ENCODE data around the gene CCDC54. TPM values are rescaled to one million over a fixed set of nuclear protein-coding genes. Genes with fewer than 3 reads are reported as not detected.

The CCDC54 gene
- total and polyA plus RNA-seq, 2 of the 8 experiments (the other 6 are each of a cell fraction or from before 2014, with no cell fraction given), result not detected

DNA sequence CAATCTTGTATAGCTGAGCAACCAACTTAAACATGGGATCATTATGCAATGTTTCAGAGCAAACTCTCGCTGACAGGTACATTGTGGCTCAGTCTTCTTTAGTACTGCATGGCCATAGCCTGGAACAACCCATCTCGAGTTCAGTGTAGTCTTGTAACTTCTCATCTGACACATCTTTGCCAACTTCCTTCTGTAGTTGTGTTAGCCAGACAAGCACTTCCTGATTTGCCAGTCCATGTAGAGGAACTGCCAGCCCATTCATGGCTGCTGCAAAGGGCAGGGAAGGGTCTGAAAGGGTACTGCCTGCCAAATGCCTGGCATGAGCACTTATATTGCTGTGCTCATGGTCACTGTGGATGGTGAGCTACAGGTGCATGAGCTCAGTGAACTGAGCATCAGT is 49.2 kb upstream of the CCDC54 start (continued):
- TF ChIP-seq PHF8 (conservative IDR thresholded peaks at IDR 0.05; ENCODE audit: low read depth, low read length), result no peak
- TF ChIP-seq, protein P1, sequence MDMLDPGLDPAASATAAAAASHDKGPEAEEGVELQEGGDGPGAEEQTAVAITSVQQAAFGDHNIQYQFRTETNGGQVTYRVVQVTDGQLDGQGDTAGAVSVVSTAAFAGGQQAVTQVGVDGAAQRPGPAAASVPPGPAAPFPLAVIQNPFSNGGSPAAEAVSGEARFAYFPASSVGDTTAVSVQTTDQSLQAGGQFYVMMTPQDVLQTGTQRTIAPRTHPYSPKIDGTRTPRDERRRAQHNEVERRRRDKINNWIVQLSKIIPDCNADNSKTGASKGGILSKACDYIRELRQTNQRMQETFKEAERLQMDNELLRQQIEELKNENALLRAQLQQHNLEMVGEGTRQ (IDR thresholded peaks at IDR 0.05; ENCODE audit: low read length), result no peak
- TF ChIP-seq BACH1 (IDR thresholded peaks at IDR 0.05; ENCODE audit: low read length), result no peak
- TF ChIP-seq CREB1 (IDR thresholded peaks at IDR 0.05), result no peak
- TF ChIP-seq CBX8 (IDR thresholded peaks at IDR 0.05; ENCODE audit: borderline replicate concordance, low read depth, low read length), result no peak
- TF ChIP-seq E2F6 (IDR thresholded peaks at IDR 0.05), result no peak
- no peak for TF ChIP-seq CEBPB (IDR thresholded peaks at IDR 0.05; ENCODE audit: low read depth, low read length)
- TF ChIP-seq CHD1 (IDR thresholded peaks at IDR 0.05; ENCODE audit: low read depth, low read length), result no peak
- TF ChIP-seq, protein P2, sequence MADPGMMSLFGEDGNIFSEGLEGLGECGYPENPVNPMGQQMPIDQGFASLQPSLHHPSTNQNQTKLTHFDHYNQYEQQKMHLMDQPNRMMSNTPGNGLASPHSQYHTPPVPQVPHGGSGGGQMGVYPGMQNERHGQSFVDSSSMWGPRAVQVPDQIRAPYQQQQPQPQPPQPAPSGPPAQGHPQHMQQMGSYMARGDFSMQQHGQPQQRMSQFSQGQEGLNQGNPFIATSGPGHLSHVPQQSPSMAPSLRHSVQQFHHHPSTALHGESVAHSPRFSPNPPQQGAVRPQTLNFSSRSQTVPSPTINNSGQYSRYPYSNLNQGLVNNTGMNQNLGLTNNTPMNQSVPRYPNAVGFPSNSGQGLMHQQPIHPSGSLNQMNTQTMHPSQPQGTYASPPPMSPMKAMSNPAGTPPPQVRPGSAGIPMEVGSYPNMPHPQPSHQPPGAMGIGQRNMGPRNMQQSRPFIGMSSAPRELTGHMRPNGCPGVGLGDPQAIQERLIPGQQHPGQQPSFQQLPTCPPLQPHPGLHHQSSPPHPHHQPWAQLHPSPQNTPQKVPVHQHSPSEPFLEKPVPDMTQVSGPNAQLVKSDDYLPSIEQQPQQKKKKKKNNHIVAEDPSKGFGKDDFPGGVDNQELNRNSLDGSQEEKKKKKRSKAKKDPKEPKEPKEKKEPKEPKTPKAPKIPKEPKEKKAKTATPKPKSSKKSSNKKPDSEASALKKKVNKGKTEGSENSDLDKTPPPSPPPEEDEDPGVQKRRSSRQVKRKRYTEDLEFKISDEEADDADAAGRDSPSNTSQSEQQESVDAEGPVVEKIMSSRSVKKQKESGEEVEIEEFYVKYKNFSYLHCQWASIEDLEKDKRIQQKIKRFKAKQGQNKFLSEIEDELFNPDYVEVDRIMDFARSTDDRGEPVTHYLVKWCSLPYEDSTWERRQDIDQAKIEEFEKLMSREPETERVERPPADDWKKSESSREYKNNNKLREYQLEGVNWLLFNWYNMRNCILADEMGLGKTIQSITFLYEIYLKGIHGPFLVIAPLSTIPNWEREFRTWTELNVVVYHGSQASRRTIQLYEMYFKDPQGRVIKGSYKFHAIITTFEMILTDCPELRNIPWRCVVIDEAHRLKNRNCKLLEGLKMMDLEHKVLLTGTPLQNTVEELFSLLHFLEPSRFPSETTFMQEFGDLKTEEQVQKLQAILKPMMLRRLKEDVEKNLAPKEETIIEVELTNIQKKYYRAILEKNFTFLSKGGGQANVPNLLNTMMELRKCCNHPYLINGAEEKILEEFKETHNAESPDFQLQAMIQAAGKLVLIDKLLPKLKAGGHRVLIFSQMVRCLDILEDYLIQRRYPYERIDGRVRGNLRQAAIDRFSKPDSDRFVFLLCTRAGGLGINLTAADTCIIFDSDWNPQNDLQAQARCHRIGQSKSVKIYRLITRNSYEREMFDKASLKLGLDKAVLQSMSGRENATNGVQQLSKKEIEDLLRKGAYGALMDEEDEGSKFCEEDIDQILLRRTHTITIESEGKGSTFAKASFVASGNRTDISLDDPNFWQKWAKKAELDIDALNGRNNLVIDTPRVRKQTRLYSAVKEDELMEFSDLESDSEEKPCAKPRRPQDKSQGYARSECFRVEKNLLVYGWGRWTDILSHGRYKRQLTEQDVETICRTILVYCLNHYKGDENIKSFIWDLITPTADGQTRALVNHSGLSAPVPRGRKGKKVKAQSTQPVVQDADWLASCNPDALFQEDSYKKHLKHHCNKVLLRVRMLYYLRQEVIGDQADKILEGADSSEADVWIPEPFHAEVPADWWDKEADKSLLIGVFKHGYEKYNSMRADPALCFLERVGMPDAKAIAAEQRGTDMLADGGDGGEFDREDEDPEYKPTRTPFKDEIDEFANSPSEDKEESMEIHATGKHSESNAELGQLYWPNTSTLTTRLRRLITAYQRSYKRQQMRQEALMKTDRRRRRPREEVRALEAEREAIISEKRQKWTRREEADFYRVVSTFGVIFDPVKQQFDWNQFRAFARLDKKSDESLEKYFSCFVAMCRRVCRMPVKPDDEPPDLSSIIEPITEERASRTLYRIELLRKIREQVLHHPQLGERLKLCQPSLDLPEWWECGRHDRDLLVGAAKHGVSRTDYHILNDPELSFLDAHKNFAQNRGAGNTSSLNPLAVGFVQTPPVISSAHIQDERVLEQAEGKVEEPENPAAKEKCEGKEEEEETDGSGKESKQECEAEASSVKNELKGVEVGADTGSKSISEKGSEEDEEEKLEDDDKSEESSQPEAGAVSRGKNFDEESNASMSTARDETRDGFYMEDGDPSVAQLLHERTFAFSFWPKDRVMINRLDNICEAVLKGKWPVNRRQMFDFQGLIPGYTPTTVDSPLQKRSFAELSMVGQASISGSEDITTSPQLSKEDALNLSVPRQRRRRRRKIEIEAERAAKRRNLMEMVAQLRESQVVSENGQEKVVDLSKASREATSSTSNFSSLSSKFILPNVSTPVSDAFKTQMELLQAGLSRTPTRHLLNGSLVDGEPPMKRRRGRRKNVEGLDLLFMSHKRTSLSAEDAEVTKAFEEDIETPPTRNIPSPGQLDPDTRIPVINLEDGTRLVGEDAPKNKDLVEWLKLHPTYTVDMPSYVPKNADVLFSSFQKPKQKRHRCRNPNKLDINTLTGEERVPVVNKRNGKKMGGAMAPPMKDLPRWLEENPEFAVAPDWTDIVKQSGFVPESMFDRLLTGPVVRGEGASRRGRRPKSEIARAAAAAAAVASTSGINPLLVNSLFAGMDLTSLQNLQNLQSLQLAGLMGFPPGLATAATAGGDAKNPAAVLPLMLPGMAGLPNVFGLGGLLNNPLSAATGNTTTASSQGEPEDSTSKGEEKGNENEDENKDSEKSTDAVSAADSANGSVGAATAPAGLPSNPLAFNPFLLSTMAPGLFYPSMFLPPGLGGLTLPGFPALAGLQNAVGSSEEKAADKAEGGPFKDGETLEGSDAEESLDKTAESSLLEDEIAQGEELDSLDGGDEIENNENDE (IDR thresholded peaks at IDR 0.05; ENCODE audit: insufficient replicate concordance, low read length), result no peak
